ENCODE measurements around the gene ZKSCAN1. TPM values are rescaled to one million over a fixed set of nuclear protein-coding genes. Genes with fewer than 3 reads are reported as not detected.
"Not testable (repeated sequence)": the region's sequence is repeated elsewhere in the genome, so short reads cannot be mapped to it uniquely, and the experiment has no call there.

The ZKSCAN1 gene
- total RNA-seq, 1 experiment from 2014 or later, result 70.3 TPM

DNA sequence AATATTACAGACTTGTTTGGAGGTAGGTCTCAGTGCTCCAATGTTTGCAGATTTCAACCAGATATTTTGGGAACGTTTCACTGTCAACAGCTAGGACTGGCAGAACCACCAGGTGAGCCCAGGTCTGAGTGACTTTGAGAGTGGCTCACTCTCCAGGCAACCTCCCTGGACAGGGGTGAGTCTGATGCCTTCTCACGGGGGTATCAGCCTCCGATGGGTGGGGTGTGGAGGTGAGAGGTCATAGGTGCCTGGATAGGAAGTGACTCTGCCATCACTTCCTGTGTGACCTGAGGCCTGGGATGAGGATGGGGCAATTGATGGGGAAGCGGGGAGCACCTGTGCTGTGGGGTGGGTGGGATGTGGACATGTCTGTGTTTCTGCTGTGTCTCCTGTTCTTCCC lies 44.2 kb upstream of the ZKSCAN1 start:
- Histone ChIP-seq H3K27ac (no peak overlapping the region), H3K9me2 (ENCODE audit: insufficient read depth) (no peaks in the 10 kb centered on the region), H3K36me3 (ENCODE audit: low read depth) (no peaks in the 10 kb centered on the region), H3K4me1 (replicated peaks; ENCODE audit: insufficient read depth) (no peaks in the 10 kb centered on the region), H3K4me2 (no peak overlapping the region), H3K27me3 (ENCODE audit: insufficient read depth, low read depth) (peaks cover 38% of the 10 kb centered on the region), H3F3A (ENCODE audit: insufficient read depth, low read depth) (peaks cover 13% of the 10 kb centered on the region; the same call in 1 of the 2 replicates), H4K20me1 (ENCODE audit: insufficient read depth) (no peaks in the 10 kb centered on the region), H3K4me3 (no peak overlapping the region), H3K79me2 (ENCODE audit: low read depth) (no peaks in the 10 kb centered on the region), H3K9me3 (ENCODE audit: insufficient read depth, low read depth) (no peaks in the 10 kb centered on the region), H2AFZ (no peak overlapping the region)
- DNase-seq, result no peak
- POLR2A ChIA-PET (ENCODE audit: unreplicated experiment), result no interaction called here
- CTCF ChIA-PET, result no interaction called here
- no TSS peak for BruUV-seq (replicated peaks)
- no peak for TF ChIP-seq EZH2 (IDR thresholded peaks at IDR 0.05; ENCODE audit: low read depth)
- TF ChIP-seq, protein P1, sequence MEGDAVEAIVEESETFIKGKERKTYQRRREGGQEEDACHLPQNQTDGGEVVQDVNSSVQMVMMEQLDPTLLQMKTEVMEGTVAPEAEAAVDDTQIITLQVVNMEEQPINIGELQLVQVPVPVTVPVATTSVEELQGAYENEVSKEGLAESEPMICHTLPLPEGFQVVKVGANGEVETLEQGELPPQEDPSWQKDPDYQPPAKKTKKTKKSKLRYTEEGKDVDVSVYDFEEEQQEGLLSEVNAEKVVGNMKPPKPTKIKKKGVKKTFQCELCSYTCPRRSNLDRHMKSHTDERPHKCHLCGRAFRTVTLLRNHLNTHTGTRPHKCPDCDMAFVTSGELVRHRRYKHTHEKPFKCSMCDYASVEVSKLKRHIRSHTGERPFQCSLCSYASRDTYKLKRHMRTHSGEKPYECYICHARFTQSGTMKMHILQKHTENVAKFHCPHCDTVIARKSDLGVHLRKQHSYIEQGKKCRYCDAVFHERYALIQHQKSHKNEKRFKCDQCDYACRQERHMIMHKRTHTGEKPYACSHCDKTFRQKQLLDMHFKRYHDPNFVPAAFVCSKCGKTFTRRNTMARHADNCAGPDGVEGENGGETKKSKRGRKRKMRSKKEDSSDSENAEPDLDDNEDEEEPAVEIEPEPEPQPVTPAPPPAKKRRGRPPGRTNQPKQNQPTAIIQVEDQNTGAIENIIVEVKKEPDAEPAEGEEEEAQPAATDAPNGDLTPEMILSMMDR (conservative IDR thresholded peaks at IDR 0.05), result no peak
- intact Hi-C loops (cut with micrococcal nuclease; ENCODE audit: unreplicated experiment), result no loop called here

DNA sequence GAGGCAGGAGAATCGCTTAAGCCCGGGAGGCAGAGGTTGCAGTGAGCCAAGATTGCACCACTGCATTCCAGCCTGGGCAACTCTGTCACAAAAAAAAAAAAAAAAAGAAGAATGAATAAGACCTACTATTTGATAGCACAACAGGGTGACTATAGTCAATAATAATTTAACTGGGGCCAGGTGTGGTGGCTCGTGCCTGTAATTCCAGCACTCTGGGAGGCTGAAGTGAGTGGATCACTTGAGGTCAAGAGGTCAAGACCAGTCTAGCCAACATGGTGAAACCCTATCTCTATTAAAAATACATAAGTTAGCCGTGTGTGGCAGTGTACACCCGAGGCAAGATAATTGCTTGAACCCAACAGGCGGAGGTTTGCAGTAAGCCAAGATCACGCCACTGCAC lies 41.6 kb upstream of the ZKSCAN1 start:
- H4K20me1 ChIP-seq (ENCODE audit: insufficient read depth); H3K4me2 ChIP-seq; H3K27ac ChIP-seq; CTCF ChIA-PET; H2AFZ ChIP-seq; H3K9me2 ChIP-seq (ENCODE audit: insufficient read depth); H3K9me3 ChIP-seq (ENCODE audit: insufficient read depth, low read depth); BruUV-seq (replicated peaks); H3K4me1 ChIP-seq (replicated peaks; ENCODE audit: insufficient read depth); H3K4me3 ChIP-seq; POLR2A ChIA-PET (ENCODE audit: unreplicated experiment); H3K79me2 ChIP-seq (ENCODE audit: low read depth); intact Hi-C loops (cut with micrococcal nuclease; ENCODE audit: unreplicated experiment); H3K36me3 ChIP-seq (ENCODE audit: low read depth): not testable (repeated sequence)
- Histone ChIP-seq H3K27me3 (ENCODE audit: insufficient read depth, low read depth) (peaks cover 33% of the 10 kb centered on the region), H3F3A (ENCODE audit: insufficient read depth, low read depth) (peaks cover 13% of the 10 kb centered on the region; the same call in 1 of the 2 replicates)
- DNase-seq, result peak in 1 of 2 experiments; percentile 76

GRCh38 chr7:99974681-99975080 lies 40.7 kb upstream of the ZKSCAN1 start:
- Histone ChIP-seq H3K4me1 (replicated peaks; ENCODE audit: insufficient read depth) (no peaks in the 10 kb centered on the region), H3K4me2 (no peak overlapping the region), H4K20me1 (ENCODE audit: insufficient read depth) (no peaks in the 10 kb centered on the region), H3K36me3 (ENCODE audit: low read depth) (no peaks in the 10 kb centered on the region), H3K79me2 (ENCODE audit: low read depth) (no peaks in the 10 kb centered on the region), H2AFZ (no peak overlapping the region), H3K4me3 (no peak overlapping the region), H3K27me3 (ENCODE audit: insufficient read depth, low read depth) (peaks cover 33% of the 10 kb centered on the region), H3F3A (ENCODE audit: insufficient read depth, low read depth) (peaks cover 13% of the 10 kb centered on the region; the same call in 1 of the 2 replicates), H3K9me3 (ENCODE audit: insufficient read depth, low read depth) (no peaks in the 10 kb centered on the region), H3K27ac (no peak overlapping the region), H3K9me2 (ENCODE audit: insufficient read depth) (no peaks in the 10 kb centered on the region)
- ChIA-PET CTCF (no interaction called here), POLR2A (ENCODE audit: unreplicated experiment) (no interaction called here)
- DNase-seq, result no peak
- no TSS peak for BruUV-seq (replicated peaks)
- TF ChIP-seq, protein P1 (conservative IDR thresholded peaks at IDR 0.05), result no peak
- TF ChIP-seq EZH2 (IDR thresholded peaks at IDR 0.05; ENCODE audit: low read depth), result no peak
- intact Hi-C loops (cut with micrococcal nuclease; ENCODE audit: unreplicated experiment), result loop anchor here (5.0 kb wide), 1 partner anchor 47 kb away; the partner anchor contains the start of gene GJC3

Data from PC-9 (cell line).